ENCODE results near the gene CTTNBP2. TPM values are rescaled to one million over a fixed set of nuclear protein-coding genes. Genes with fewer than 3 reads are reported as not detected.

The CTTNBP2 gene
- total RNA-seq, 1 donor from 2014 or later = 47.5 TPM

DNA sequence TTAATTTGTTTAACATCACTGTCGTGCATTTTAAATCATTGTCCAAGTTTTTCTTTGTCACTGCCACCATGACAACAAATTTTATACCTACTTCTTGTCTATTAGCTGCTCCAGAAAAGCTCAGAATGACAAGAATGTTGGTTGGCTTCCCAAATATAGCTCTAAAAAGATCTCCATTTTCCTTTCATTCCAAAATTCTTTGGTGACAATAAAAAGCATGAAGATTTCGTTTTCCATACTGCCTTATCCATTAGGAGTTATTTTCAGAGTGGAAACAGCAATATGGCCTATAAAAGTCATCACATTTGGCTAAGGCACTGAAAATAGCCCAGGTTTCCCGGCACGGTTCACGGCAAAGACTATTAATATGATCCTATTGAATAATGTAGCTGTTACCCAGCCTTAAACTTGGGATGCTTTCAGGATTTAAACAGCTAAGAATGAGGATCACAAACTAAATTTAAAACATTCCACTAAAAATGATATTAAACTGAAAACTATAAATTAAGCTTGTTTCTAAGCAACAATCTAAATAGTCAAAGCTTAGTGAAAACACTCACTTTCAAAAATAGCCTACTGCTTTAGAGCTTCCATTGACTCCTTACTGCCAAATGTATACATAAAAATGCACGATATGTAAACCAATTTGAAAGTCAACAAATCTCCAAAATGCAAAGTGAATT, 2.7 kb downstream of the CTTNBP2 start:
- DNase-seq (ENCODE audit: low read depth) = no peak

DNA sequence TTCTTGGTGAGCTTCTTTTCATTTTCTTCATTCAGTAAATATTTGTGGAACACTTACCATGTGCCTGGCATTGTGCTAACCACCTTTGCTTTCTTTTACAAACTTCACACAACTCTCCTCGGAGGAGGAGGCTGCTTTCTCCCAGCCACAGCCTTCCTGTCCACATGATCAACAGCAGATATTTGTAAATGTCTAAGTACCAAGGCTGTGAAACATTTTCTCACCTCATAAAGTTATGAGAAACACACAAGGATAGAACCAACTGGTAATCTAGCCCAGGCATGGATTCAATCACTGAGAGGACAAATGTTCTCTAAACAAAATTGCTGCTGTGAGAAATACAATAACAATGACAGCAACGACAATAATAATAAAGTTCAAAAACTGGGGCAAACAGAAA, 3.9 kb downstream of the CTTNBP2 start:
- no peak for DNase-seq (ENCODE audit: low read depth)

DNA sequence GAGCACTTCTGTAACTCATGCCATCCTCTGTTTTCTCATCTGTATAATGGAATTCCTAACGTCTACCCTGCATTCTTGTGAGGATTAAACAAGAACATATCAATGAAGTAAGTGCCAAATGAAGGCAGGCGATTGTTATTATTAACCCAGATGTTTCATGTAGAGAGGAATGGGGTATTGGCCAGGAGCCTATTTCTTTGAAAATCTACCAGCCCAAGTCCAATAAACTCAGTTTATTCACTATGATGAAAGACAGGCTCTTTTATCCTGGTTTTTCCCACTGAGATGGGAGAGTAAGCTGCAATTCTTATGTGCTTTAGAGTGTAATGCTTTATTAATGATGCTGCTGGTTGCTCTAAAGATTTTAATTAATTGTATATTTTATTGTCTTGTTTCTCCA, 9.6 kb downstream of the CTTNBP2 start:
- no peak for DNase-seq (ENCODE audit: low read depth)

DNA sequence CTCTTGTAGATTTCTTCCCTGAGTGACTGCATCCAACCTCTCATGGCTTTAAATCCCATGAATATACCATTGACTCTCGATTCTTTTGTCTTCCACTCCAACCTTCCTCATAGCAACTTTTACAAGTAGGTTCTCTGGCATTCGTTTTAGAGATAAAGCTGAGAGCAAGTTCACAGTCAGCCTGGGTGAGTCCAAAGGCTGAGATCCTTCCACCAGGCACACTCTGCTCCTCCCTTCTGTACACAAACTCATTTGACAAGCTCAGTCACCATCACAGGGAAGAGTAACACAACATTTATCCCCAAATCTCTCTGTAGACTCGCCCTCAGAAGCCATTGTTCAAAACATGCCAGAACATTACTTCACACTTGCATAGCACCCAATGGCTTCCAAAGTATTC, 10.9 kb downstream of the CTTNBP2 start:
- no peak for DNase-seq (ENCODE audit: low read depth)

DNA sequence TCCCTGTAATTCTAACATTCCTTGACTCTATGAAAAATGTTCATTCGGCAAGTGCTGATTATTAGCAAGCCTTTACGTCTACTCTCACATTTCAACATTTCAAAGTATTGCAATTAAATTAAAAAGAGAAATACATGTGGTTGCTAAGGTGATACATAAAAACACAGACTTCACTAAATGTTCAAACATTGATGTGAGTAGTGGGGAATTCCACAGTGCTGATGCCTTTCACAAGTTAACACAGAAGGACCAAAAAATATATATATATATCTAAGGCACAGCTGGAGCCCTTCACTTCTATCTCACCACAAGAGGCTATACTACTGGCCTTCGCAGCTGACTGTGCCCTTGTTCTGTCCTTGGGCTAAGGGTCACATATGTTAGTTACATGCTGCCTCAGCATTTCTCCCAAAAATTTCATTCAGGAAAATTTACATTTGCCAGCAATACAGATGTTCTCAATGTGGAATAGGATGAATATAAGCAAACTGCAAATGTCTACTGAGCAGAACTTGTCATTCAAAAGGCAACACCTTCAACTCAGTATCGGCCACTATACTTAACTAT, 13.9 kb downstream of the CTTNBP2 start:
- DNase-seq (ENCODE audit: low read depth) = peak; percentile 30

DNA sequence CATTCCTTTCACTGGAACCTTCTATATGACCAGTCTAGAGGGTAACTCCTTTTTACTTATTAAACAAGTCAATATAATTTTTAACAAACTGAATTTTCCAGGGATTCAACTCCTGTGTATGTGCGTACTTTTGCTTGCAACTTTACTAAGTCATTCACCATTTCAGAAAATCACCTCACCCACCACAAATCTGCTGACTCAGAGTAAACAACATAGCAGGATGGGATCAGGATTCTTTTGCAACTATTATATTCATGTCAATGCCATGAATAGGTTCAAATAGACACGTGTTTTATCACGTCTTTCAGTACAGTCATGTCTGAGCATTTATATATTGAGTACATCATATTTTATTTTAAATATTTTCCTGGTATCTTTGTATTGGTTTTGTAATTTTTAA, 14.5 kb downstream of the CTTNBP2 start:
- DNase-seq (ENCODE audit: low read depth) = peak; percentile 59

DNA sequence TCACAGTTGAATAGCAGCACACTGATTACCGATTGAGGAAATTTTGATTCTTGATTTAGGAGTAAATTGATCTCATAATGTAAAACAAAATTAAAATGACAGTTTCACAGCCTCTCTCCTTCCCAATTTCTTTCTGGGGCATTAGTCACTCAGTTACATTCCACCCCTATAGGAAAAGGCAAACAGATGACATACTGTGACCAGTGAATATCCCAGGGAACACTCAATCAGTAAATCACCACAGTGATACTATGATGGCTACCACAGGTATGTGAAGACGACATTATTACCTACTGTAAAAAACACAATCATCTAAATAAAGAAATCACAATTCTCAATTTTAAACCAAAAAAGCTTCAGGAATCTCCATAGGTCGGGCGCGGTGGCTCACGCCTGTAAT, 15.5 kb downstream of the CTTNBP2 start:
- DNase-seq (ENCODE audit: low read depth) = no peak

DNA sequence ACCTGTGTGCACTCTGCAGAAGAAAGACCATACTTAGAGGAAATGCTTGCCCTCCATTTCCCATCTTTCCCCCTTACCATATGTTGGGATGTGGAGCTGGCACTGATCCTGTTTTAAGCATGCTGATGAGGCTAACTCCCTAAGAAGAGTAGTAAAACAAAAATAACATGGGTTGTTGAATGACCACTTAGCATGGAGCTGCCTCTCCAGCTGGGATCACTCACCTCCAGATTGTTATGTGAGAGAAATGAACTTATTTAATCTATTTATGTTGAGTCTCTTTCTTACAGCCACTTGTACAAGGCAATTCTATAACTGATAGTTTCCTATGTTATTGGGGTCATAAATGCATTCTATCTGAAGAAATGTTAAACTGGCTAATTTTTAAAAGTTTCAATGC, 17.0 kb downstream of the CTTNBP2 start:
- no peak for DNase-seq (ENCODE audit: low read depth)

DNA sequence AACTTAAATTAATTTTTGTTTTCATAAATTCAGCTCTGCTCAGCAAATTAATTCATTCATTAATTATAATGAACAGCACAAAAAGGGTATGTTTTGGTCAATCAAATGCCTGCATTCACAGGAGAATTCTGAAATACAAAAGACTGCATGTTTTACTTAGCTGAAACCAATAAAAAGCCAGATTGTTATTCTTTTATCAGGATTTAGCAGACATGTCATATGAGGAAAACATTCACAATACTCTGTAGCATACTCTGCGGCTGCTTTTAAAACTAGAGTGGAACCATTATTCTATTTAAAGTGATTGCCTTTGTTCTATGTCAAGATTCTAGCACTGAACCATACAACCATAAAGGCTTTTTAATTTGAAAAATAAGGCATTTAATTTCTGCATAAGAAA, 19.1 kb downstream of the CTTNBP2 start:
- DNase-seq (ENCODE audit: low read depth) = no peak

DNA sequence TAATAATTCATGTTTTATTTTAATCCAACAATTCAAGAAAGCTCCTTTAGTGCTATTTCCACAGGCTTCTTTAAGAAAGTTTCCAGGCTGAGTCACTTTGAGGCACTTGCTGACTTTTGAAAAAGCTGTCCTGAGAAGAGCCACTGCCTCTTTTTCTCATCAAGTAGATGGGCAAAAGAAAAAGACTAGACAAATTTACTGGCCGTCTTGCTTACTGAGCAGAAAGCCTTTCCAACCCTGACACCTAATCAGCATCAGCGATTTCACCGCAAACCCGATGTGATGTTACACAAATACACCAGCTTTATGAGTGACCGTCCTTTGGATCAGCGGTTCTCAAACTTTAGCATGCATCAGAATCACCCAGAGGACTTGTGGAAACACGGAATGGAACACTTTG, 24.3 kb downstream of the CTTNBP2 start:
- peak; percentile 61 for DNase-seq (ENCODE audit: low read depth)

DNA sequence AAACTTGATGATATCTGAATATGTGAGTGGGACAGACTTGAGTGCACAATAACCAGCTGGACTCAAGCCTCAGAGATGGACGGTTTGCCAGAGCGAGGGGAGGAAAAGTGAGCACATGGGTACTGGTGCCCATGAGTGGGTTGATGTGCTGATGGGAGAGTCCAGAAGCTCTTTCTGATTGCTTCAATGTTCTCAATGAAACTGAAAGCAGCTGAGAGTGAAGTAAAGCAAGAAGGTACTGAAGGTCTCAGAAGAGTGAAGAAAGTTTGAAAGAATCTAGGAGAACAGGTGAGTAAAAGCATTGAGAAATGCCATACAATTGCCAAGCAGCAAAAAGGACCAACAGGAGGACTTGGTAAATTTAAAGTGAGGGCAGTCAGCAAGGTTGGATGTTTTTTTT, 28.6 kb downstream of the CTTNBP2 start:
- no peak for DNase-seq (ENCODE audit: low read depth)

DNA sequence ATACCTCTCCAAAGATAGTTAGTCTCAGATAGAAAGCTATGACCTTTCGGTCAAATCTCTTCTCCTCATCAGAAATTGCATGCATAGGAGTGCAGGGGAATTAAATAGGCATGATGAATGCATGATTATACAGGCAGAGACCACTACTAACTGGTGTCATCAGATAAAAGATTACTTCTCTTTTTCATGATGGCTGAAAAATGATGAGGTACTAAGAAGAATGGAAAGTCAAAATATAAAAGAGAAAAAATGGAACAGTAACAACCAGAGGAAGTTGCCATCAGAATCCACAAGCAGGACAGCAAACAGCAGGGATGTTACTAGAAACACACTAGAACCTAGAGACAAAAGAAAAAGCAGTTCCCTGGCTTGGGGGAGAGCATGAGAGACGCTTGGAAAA, 31.6 kb downstream of the CTTNBP2 start:
- DNase-seq (ENCODE audit: low read depth) = no peak

DNA sequence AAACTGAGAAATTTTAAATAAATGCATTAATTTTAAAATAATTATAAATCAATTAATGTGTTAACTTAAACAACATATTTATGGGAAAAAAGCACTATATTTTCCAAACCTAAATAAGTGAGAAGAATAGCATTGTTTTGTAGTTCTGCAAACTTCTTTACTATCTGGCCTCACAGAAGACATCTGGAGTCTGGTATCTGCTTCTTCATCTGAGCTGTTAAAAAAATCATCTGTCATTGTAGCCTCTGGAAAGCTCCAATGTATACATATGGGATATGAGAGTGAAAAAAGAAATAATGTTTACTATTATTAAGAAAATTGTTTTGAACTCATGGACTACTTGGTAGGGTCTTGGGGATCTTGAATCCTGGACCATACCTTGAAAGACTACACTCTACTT, 32.2 kb downstream of the CTTNBP2 start:
- DNase-seq (ENCODE audit: low read depth) = no peak

DNA sequence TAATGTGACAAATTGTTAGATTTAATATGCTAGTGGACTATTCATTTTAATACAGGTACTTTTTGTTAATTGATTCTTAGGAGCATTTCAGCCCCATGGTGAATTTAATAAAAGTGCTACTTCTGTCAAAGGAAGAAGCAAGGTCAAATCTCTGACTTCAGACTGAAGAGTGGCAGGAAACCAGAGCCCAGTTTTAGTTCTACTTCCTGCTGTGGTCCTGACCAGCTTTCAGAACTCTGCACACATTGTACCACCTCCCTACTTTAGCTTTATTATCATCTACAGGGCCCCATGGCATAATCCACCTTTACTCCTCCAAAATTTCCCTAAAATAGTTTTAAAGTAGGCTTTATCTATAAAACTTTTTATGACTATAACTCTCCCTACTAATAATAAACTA, 33.7 kb downstream of the CTTNBP2 start:
- no peak for DNase-seq (ENCODE audit: low read depth)

DNA sequence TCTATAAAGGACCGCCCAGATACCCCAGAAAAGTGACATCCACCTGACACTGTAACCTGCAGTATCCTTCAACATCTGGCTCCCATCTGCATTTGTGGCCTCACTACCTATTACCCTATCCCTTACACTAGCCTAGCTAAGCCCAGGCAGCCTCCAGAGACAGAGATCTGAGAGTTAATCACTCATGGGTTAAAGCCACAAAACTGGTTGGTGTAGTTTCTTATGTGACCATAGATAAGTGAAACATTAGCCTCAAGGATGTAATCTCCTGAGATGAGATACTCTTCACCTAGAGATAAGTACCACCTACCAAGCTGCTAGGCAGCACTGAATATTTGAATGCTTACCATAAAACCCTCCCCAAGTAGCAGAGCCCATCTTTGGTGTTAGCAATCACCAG, 35.4 kb downstream of the CTTNBP2 start:
- DNase-seq (ENCODE audit: low read depth) = no peak

DNA sequence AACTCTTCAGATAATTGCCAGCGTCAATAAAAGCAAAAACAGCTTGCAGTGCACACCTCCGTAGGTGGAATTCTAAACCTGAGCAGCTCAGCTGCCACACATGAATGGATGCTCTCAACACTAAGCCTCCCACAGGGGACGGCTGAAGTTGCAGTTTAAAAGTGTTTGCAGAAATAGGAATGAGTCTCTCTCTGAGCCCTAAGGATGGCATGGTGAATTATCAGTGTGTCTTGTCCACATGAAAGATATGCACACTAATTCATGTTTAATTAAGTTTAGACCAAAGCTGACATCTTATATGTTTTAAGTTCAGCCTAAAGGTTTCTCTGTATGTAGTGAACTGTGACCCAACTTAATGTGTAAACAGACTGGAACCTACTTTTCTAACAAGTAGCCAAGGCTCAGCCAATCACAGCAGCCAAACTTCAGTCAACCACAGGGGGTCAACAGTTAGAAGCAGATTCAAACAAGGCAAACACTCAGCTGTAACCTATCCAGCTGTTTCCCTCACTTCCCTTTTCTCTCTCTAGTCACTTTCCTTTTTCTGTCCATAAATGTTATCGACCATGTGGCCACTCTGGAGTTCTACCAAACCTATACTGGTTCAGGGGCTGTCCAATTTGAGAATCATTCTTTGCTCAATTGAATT, 38.1 kb downstream of the CTTNBP2 start:
- DNase-seq (ENCODE audit: low read depth) = peak; percentile 50

DNA sequence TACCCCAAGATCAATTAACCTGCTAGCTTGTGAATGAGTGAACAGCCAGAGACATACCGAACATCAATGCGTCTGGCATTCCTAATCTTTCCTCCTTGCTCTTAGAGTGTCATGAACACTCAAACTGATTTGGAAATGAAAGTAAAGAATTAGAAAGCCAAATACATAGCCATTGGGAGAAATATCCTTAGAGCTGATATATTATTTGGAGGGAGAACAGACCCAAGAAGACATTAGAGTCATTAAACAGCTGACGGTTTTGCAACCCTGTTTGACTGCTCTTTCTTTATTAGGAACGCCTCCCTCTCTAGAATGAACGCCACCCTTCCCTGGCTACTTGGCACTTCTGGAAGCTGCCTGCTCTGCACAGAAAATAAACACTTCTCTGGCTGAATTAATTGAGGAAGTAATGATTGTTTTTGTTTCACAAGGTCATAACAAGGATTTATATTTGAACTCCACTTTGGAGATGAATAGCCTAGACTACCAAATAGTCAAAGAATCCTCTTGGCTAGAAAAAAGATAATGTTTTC, 42.8 kb downstream of the CTTNBP2 start:
- peak; percentile 70 for DNase-seq (ENCODE audit: low read depth)

DNA sequence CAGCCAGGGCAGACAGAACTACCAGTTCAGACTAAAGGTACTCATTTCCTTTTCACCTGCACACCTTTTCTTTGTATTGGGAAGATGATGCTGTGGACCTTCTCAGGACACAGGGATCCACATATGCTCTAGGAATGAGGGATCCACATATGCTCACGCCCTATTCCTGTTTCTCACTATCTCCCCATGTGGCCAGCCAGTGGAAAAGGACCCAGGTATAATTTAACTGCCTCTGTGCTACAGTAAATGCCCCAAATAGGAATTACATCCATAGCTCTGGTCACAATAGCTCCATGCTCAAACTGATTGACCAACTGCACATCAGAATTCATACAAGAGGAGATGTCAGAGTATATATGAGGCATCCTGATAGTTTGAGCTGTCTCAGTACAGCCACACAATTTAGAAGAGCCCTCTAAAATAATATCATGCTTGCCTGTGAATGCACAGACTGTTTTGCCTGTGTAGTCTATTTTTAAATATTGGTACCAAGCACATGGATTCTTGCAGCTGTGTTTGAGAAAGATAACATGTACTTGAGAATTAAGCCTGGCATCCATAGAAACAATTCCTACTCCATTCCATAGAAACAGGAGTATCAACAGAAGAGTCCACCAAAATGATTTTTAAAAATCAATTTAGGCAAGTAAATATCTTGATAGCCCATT, 43.7 kb downstream of the CTTNBP2 start:
- no peak for DNase-seq (ENCODE audit: low read depth)

DNA sequence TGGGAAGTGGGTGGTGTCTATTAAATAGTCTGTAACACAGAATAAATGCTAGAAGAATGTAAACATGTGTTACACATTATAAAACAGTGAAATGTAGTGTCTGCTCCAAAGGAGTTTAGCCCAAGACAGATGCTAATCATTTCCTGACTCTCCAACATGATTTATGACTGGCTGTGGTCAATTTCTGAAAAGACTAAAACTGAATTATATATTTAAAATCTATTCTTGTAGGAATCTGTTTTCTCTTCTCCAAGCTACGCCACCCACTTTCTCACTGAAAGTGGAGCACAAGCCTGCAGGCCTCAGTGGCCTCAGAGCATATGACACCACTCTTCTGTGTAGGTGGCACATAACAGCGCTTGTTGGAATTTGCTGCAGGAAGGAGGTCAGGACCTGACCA, 44.4 kb downstream of the CTTNBP2 start:
- peak; percentile 37 for DNase-seq (ENCODE audit: low read depth)

DNA sequence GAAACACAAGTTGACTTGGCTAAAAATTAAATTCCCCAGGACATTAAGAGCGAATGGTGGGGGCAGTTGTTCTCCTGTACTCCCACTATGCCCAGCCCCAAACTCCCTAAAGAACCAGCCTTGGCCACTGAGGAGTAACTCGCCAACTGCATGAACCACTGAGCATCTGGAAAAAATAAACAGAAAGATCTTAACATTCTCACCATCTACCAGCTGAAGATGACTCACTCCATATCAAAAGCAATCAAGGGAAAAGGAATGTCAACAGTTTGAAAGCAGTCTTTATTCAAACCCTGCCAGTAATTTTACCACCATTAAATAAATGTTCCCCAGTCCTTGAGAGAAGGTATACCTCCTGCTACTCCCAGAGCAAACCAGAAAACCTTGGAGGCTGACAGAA, 45.4 kb downstream of the CTTNBP2 start:
- peak; percentile 99 for DNase-seq (ENCODE audit: low read depth)

DNA sequence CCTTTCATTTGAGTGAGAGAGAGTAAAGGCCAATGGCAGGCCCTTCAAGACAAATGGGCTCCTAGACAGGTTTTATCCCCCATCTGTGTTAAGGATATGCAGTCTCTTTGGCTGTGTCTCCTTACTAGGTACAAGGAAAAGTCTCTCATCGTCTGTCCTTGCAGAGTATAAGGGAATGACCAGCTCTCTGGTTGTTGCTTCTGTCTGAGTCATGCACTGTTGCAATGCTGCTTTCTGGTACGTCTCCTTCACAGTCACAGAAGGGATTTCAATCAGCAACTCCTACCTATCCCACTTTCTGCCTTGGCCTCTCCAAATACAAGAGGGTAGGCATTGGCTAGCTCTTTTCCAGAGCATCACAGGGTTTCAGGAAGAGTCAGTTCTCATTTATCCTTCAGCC, 48.1 kb downstream of the CTTNBP2 start:
- peak; percentile 89 for DNase-seq (ENCODE audit: low read depth)

DNA sequence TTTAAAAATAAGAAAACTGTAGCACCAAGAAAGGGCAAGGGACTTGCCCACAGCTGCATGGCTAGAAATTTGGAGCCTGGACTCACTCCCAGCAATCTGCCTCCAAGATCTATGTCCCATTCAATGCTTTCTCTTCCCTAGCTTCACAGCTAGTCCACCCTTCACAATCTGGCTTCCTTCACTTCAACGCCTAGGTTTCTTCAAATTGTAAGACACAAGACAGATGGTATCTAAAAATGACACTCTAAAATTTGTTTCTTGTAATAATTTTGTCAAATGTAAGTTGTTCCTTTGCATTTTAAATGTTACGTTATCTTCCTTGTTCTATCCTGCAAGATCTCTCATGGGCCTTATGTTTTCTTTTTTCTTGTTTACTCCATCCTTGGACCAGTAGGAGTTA, 48.6 kb downstream of the CTTNBP2 start:
- DNase-seq (ENCODE audit: low read depth) = no peak

DNA sequence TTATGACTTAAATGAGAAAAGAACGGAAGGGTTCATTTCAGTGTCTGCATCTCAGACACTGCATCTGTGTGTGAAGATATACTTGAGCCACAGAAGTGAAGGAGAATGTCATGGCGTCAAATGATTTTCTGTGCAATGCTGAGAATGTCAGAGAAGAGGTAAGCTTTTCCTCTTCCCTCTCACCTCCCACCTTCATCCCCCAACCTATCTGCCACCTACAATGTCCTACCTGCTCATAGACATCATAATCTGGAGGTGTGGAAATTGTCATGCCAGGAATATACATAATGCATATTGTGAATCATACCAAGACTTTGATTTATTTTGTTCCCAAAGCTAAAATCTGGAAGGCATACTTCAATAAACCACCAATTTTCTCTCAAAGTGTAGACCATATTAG, 53.7 kb downstream of the CTTNBP2 start:
- DNase-seq (ENCODE audit: low read depth) = no peak
